ENCODE data around the gene C20orf202.

- no peak for TF ChIP-seq ZBTB33 (IDR thresholded peaks at IDR 0.05; ENCODE audit: extremely low read depth, insufficient replicate concordance, low read length)
- TF ChIP-seq, protein P1, sequence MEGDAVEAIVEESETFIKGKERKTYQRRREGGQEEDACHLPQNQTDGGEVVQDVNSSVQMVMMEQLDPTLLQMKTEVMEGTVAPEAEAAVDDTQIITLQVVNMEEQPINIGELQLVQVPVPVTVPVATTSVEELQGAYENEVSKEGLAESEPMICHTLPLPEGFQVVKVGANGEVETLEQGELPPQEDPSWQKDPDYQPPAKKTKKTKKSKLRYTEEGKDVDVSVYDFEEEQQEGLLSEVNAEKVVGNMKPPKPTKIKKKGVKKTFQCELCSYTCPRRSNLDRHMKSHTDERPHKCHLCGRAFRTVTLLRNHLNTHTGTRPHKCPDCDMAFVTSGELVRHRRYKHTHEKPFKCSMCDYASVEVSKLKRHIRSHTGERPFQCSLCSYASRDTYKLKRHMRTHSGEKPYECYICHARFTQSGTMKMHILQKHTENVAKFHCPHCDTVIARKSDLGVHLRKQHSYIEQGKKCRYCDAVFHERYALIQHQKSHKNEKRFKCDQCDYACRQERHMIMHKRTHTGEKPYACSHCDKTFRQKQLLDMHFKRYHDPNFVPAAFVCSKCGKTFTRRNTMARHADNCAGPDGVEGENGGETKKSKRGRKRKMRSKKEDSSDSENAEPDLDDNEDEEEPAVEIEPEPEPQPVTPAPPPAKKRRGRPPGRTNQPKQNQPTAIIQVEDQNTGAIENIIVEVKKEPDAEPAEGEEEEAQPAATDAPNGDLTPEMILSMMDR (IDR thresholded peaks at IDR 0.05 in 2 of 3, conservative IDR thresholded peaks at IDR 0.05 in 1 of 3; ENCODE audit: borderline replicate concordance in 1 of 3, insufficient read depth in 1 of 3, low read depth in 2 of 3, low read length in 2 of 3): no peak
- no peak for TF ChIP-seq SIN3A (IDR thresholded peaks at IDR 0.05; ENCODE audit: low read depth)
- TF ChIP-seq POLR2A (IDR thresholded peaks at IDR 0.05; ENCODE audit: borderline replicate concordance, extremely low read depth, insufficient read depth, insufficient read length): no peak
- no peak for TF ChIP-seq REST (IDR thresholded peaks at IDR 0.05; ENCODE audit: low read depth)
- no peak for TF ChIP-seq MAX (IDR thresholded peaks at IDR 0.05)
- no peak for TF ChIP-seq SRF (IDR thresholded peaks at IDR 0.05; ENCODE audit: low read depth)
- TF ChIP-seq POLR2AphosphoS5 (IDR thresholded peaks at IDR 0.05; ENCODE audit: low read depth, low read length): no peak
Observed at GRCh38 chr20:1155342-1155741, 47.9 kb upstream of the C20orf202 start.

Data from HCT116 (cell line).